GM12878 (cell line): ENCODE results near the gene DOCK7.

Experiments
- CBFB ChIP-seq: IDR thresholded peaks from 2 replicates; pipeline ENCODE4 v1.6.1; 2016; ENCODE audit warnings: antibody characterized with exemption, low read depth
- CTCF ChIP-seq, 3 experiments: IDR thresholded peaks in 2 of 3; conservative IDR thresholded peaks in 1 of 3; 2 replicates each; pipeline ENCODE4 v1.5.1; 2011; ENCODE audit warnings: low read depth in 3 of 3, low read length in 3 of 3, mild to moderate bottlenecking in 3 of 3, control low read depth in 2 of 3, moderate library complexity in 2 of 3, inconsistent platforms in 1 of 3, mixed read lengths in 1 of 3; ENCODE audit not compliant: control insufficient read depth in 2 of 3, insufficient read depth in 1 of 3; ENCODE audit errors: extremely low read depth in 1 of 3
- EZH2 ChIP-seq: IDR thresholded peaks from 2 replicates; pipeline ENCODE4 v1.6.1; 2012; ENCODE audit warnings: low read depth, mild to moderate bottlenecking, control low read depth, inconsistent platforms, low read length, borderline replicate concordance; ENCODE audit not compliant: control insufficient read depth
- MYC ChIP-seq: IDR thresholded peaks from 2 replicates; pipeline ENCODE4 v1.6.1; 2011; ENCODE audit warnings: mild to moderate bottlenecking, low read length, moderate library complexity, inconsistent platforms; ENCODE audit not compliant: insufficient read depth, insufficient replicate concordance, insufficient read length, severe bottlenecking
- NFYB ChIP-seq: IDR thresholded peaks from 2 replicates; pipeline ENCODE4 v1.6.1; 2011; ENCODE audit warnings: low read depth, mild to moderate bottlenecking, low read length, improper control_type of control experiment, moderate library complexity; ENCODE audit not compliant: insufficient read depth
- PAX5 ChIP-seq: IDR thresholded peaks from 2 replicates; pipeline ENCODE4 v1.6.1; 2011; ENCODE audit warnings: low read depth, low read length, borderline replicate concordance
- PAX8 ChIP-seq: fragments of 450-650 bp; IDR thresholded peaks from 2 replicates; pipeline ENCODE4 v1.6.1; 2017; ENCODE audit warnings: mild to moderate bottlenecking, moderate library complexity
- PBX3 ChIP-seq: IDR thresholded peaks from 2 replicates; pipeline ENCODE4 v1.6.1; 2011; ENCODE audit warnings: mild to moderate bottlenecking, low read depth, low read length, moderate library complexity; ENCODE audit not compliant: insufficient replicate concordance
- POLR2A ChIP-seq: IDR thresholded peaks from 2 replicates; pipeline ENCODE4 v1.6.1; 2011; ENCODE audit warnings: low read depth, mild to moderate bottlenecking, low read length
- RBBP5 ChIP-seq: fragments of 200-600 bp; sonication (generic); conservative IDR thresholded peaks from 2 replicates; pipeline ENCODE4 v1.6.1; 2016
- SRF ChIP-seq, 2 experiments: IDR thresholded peaks; 2 replicates each; pipeline ENCODE4 v1.6.1; 2011; ENCODE audit warnings: low read depth in 2 of 2, low read length in 2 of 2, mild to moderate bottlenecking in 1 of 2, moderate library complexity in 1 of 2
- TAF1 ChIP-seq: IDR thresholded peaks from 2 replicates; pipeline ENCODE4 v1.6.1; 2011; ENCODE audit warnings: mild to moderate bottlenecking, low read depth, low read length, borderline replicate concordance
- USF2 ChIP-seq: IDR thresholded peaks from 2 replicates; pipeline ENCODE4 v1.6.1; 2011; ENCODE audit warnings: low read depth, low read length, improper control_type of control experiment, borderline replicate concordance
- ZNF384 ChIP-seq: IDR thresholded peaks from 2 replicates; pipeline ENCODE4 v1.6.1; 2012; ENCODE audit warnings: low read depth, mild to moderate bottlenecking, low read length, improper control_type of control experiment, borderline replicate concordance

GRCh38 chr1:62595647-62596046 lies 92.5 kb downstream of the DOCK7 start:
- TF ChIP-seq PBX3 = no peak
- TF ChIP-seq POLR2A = no peak
- no peak for TF ChIP-seq USF2
- no peak for TF ChIP-seq CBFB
- no peak for TF ChIP-seq EZH2
- no peak for TF ChIP-seq CTCF (IDR thresholded peaks at IDR 0.05 in 2 of 3, conservative IDR thresholded peaks at IDR 0.05 in 1 of 3; ENCODE audit: control insufficient read depth in 2 of 3, extremely low read depth in 1 of 3, insufficient read depth in 1 of 3, low read depth in 3 of 3, low read length in 3 of 3)
- TF ChIP-seq RBBP5 = no peak
- no peak for TF ChIP-seq ZNF384
- TF ChIP-seq PAX8 = no peak
- TF ChIP-seq TAF1 = no peak
- TF ChIP-seq PAX5 = no peak
- no peak for TF ChIP-seq MYC
- no peak for TF ChIP-seq NFYB
- TF ChIP-seq SRF (IDR thresholded peaks at IDR 0.05; ENCODE audit: low read depth in 2 of 2, low read length in 2 of 2) = no peak
